Hematopoietic multipotent progenitor cell treated with erythropoietin and hydrocortisone succinate and interleukin-3 and kit ligand, for 8 days (in vitro differentiated cells): ENCODE data around the gene COL4A3.
"Not testable (repeated sequence)": the region's sequence is repeated elsewhere in the genome, so short reads cannot be mapped to it uniquely, and the experiment has no call there.

Experiments
- DNase-seq: peaks from one replicate; pipeline ENCODE4 v3.0.0-alpha.2; 2015

Gene COL4A3

DNA sequence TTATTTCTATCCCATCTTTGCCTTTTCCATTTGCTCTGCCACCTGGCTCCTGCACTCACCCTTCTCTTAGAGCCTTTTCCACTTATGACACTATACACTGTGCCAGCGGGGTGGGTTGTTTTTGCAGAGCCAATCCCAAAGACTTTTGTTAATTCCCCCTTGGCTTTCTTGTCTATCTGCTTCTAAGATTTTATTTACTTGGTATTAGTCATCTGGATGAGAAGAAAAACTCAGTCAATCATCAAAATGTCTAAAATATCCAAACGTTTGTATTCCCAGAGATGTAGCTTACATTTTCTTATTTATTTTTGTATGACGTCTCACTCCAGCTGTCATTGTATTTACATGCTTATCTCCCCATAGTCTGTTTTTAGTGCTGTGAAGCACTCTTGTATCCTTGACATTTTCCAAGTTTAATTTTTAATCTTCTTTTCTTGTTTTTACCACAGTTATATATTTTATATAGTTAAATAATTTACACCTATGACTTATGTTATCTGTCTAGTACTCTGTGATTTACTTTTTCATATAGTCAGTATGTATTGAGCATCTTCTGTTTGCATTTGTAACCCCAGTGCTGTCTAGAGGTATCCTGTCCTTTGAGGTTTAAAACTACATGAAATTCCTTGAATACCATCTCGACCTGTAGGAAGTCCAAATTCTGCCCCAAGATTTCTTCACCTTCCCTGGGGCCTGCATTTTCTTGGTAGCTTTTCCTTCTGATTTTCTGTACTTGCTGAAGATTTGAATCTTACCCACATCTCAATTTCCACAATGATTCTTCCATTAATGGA lies 55.1 kb downstream of the COL4A3 start:
- no peak for DNase-seq

DNA sequence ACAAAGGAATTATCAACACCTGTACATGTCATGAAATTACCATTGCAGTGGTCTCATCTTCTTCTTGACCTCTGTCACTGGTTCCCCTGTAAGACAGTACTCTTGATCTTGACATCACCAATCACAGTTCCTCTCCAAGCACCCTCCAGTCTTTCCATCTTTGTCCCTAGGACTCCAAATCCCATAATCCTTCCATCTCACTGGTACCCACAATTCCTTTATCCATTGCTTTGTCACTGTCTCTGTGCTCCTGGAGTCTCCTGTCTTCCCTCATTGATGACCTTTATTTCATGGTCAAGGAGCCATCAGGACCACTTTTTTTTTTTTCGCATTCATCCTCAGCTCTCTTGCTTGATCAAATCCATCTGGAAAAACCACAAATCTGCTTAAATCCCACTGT lies 56.7 kb downstream of the COL4A3 start:
- no peak for DNase-seq

- no peak for DNase-seq
These were observed 57.9 kb downstream of the COL4A3 start for GRCh38 chr2:227222292-227222691.

DNA sequence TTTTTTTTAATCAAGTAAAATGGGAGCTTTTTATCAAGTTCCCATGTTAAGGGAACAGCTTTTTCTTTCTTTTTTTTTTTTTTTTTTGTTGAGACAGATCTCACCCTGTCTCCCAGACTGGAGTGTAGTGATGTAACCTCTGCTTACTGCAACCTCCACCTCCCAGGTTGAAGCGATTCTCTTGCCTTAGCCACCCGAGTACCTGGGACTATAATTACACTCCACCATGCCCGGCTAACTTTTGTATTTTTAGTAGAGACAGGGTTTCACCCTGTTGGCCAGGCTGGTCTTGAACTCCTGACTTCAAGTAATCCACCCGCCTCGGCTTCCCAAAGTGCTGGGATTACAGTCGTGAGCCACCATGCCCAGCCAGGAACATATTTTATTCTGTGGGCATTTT lies 61.2 kb downstream of the COL4A3 start:
- not testable (repeated sequence) for DNase-seq

GRCh38 chr2:227228061-227228667 lies 63.7 kb downstream of the COL4A3 start:
- peak; percentile 12 for DNase-seq

GRCh38 chr2:227230151-227230550 lies 65.7 kb downstream of the COL4A3 start:
- DNase-seq, result no peak

GRCh38 chr2:227234429-227234828 lies 70.0 kb downstream of the COL4A3 start:
- DNase-seq, result no peak

DNA sequence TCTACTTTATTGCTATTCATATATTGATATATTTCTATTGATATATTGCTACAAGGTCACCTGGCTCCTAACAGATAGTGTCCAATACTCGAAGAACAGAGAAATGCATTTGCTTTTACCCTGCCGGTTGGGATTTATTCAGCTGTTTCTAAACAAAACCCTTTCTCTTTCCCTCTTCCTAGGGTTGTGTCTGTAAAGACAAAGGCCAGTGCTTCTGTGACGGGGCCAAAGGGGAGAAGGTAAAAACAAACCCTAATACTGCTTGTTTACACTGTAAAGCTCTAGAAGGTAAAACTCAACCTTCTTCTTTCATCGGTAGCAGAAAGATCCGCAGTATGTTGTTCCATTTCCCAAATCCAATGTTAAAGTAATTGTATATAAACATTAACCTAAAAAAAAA lies 73.4 kb downstream of the COL4A3 start:
- DNase-seq, result no peak

DNA sequence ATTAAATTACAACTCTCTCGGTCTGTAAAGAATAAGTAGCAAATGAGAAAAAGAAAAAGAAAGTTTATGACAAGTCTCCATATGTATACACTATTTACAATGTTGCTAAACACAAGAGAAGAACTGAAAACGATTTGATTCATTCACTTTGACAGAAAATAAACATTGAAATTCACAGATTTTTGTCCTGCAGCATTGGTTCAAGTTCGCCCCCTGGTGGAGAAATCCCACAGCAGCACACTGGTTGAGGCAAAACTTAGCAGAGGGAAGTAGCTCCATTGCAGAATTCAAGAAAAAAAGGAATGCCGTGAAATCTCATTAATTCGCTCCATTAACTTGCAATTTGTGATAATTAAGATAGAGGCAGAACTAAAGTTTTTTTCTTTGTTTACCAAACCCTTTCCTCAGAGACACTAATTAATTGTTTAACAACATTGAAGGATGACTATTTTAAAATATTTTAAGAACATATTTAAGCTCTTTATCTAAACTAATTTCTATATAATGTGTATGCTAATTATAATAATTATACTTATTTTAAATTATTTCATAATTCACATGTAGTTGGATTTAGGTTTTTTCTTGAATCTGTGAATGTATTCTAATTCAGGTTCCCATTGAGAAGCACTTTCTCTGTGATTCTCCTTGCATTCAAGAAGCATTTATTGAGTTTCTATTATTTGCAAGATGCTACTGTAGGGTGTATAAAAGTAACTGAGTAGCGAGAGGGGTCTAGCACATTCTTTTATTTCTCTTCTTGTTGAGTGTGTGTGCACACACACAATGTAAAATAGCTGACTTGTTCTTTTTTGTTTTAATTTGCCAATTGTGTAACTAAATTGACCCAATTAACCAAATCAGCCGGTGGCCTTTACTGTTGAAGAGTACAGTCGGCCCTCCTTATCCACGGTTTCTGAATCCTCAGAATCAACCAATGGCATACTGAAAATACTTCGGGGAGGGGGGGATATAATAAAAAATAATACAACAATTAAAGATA lies 74.1 kb downstream of the COL4A3 start:
- DNase-seq, result peak; percentile 56

- no peak for DNase-seq
These were observed 76.6 kb downstream of the COL4A3 start for GRCh38 chr2:227241005-227241404.

DNA sequence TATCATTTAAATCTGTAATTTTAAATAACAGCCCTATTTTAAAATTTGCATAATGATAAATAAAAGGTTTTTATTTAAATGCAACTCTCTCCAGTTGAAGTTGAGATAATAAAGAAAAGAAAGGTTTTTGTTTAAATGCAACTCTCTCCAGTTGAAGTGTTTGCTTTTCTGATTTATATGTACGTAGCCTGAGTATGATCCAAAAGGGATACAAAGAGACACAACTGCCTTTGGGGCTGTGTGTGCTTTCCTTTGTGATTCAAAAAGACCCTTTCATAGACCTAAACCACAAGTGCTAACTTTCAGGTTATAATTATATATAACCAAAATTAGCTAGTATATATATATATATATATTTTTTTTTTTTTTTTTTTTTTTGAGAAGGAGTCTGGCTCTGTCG lies 84.5 kb downstream of the COL4A3 start:
- DNase-seq, result no peak

- no peak for DNase-seq
These were observed 88.4 kb downstream of the COL4A3 start for GRCh38 chr2:227252831-227253230.

DNA sequence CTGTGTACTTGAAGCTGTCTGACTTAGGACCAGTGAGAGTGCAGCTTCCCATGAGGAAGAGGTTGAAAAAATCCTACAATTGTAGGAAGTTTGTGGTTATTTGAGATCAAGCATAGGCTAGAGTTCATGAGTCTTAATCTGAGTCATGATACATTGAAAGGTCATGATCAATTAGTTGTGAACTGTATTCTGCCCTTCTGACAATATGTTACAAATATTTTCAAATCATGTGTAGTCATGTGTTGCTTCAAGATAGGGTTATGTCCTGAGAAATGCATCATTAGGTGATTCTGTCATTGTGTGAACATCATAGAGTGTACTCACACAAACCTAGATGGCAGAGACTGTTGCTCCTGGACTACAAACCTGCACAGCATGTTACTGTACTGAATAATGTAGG lies 92.2 kb downstream of the COL4A3 start:
- no peak for DNase-seq

DNA sequence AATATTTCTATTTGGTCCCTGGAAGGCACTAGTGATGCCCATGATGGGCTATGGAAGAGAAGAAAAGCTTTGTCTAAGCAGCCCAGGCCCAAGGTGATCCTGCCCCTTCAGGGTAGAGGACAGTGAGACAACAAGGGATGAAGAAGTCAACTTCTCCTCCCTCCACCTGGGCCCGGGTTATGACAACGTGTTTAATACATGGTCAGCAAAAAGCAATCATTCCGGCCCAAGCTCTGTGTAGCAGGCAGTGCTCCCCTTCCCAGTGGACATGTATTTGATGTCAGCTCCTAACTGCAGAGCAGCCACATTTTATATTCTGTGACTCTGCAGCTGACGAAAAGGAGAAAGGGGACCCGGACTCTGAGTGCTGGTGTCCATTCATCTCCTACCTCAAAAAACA lies 93.4 kb downstream of the COL4A3 start:
- DNase-seq, result no peak

DNA sequence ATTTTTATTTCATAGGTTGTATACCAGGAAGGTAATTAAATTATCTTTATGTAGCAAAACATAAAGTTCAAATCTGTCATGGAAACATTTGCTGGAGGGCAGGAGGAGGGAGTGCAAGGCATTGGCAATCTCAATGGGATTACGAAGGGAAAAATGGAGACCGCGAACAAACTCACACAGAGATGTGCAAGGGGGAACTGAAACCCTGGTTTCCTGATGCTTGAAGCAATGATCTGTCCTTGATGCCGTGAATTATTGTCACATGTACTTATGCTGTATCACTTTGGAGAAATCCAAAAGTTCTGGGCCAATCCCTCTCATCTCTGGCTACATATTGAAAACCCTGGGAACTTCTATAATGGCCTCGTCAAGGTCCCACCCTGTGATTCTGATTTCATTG lies 95.6 kb downstream of the COL4A3 start:
- no peak for DNase-seq

- no peak for DNase-seq
These were observed 103.1 kb downstream of the COL4A3 start for GRCh38 chr2:227267410-227268115.

- DNase-seq, result no peak
These were observed 116.5 kb downstream of the COL4A3 start for GRCh38 chr2:227280895-227281294.

DNA sequence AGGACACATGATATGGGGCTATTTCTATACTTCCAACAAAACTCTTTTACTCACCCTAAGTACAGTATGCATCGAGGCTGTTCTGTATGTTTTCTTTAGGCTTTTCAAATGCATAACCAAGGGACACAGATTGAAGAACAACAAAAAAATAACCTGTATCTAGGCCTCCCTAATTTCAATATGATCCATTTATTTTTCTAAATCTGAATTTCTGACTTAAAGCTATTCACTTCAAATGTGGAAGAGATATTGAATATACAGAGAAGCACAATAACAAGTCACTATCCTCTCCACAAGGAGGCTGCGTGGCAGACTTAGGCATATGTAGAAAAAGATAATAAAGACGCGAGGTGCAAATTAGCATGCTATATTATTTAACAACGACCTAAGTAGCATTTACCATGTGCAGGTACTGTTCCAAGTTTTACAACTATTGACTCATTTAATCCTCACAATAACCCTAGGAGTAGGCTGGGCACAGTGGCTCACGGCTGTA lies 121.4 kb downstream of the COL4A3 start:
- no peak for DNase-seq

DNA sequence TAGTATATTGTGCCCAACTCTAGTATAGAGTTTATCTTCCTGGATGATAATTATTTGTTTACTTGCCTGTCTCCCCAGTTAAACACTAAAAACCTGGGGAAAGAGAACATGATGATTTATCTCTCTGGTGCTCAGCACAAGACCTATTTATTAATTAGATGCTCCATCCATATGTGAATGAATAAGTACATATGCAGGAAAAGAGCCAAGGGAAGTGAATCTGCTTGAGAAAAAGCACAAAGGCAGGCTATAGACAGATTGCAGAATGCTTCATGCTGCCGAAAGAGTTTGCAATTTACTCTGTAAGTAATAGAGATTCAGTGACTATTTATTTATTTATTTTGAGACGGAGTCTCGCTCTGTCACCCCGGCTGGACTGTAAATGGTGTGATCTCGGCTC lies 123.3 kb downstream of the COL4A3 start:
- DNase-seq, result no peak

DNA sequence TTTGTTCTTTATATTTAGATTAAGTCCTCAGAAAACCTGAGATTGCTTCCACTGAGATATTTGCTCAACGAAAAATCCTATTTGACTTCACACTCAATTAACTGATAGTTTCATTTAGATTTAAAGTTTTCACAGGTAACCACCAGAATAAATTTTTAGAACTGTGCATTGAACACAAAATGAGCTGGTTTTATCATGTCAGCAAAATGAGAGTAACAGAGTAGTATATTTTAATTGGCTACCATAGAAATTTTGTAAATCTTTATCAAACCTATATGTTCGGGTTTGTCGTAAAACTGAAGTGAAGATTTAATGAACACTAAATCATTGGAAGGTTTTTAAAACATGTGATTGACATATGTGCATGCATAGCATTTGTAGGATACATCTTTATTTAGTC lies 127.9 kb downstream of the COL4A3 start:
- no peak for DNase-seq

DNA sequence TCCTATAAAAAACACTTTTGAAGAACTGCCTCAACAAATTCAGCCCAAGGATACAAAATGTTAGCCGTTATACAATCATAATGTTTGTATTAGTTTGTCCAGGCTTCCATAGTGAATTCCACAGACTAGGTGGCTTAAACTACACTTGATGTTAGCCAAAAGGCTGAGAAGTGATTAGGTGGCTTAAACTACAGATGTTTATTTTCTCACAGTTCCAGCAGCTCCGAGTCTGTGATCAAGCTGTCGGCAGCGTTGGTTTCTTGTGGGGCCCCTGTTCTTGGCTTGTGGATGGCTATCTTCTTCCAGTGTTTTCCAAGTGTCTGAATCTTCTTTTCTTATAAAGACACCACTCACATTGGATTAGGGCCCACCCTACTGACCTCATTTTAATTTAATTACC lies 129.1 kb downstream of the COL4A3 start:
- no peak for DNase-seq

- no peak for DNase-seq
These were observed 131.4 kb downstream of the COL4A3 start for GRCh38 chr2:227295806-227296205.
